ENCODE measurements around the gene SLC25A14. TPM values are rescaled to one million over a fixed set of nuclear protein-coding genes. Genes with fewer than 3 reads are reported as not detected.

The SLC25A14 gene
- total RNA-seq, 4 donors from 2014 or later = 7.8 to 12.9 (median 8.4) TPM

DNA sequence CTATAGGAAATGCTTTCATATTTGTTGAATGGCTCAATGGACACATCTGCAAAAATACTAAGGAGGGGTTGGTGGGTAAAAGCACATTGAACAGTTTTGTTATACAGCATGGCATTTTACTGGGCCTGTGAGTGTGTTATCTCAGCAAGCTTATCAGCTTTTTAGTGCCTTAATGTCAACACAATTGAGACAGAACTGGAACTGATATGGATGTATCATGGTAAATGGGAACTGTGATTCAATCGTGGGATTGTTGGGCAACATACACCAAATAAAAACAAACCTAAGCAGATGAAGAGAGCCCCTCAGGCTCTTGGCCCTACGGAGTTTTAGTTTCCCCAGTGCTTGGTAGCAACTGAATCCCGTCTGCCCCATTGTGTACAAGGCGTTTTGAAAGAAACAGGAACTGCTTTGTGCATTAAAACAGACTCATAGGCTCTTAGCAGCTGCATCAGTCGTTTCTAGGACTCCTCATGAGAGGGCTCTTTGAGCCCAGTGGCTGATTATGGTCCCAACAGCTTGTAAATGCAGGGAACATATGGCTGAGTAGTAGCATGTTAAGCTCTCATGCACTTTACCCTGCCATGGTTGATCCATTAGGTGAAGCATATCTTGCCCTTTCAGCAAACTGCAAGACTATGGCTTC lies 38.4 kb downstream of the SLC25A14 start:
- H3K4me3 ChIP-seq = no peak overlapping the region
- no peak overlapping the region for H3K27ac ChIP-seq
- H3K27me3 ChIP-seq = no peaks in the 10 kb centered on the region
- 0 to 46% methylated on average over 1 to 4 of the region's 5 CpGs for WGBS, 2 donors (ENCODE audit: low coverage in 1 of 2)
- no peaks in the 10 kb centered on the region for H3K36me3 ChIP-seq
- H3K9me3 ChIP-seq = no peaks in the 10 kb centered on the region
- no peaks in the 10 kb centered on the region for H3K4me1 ChIP-seq
- TF ChIP-seq, protein P1, sequence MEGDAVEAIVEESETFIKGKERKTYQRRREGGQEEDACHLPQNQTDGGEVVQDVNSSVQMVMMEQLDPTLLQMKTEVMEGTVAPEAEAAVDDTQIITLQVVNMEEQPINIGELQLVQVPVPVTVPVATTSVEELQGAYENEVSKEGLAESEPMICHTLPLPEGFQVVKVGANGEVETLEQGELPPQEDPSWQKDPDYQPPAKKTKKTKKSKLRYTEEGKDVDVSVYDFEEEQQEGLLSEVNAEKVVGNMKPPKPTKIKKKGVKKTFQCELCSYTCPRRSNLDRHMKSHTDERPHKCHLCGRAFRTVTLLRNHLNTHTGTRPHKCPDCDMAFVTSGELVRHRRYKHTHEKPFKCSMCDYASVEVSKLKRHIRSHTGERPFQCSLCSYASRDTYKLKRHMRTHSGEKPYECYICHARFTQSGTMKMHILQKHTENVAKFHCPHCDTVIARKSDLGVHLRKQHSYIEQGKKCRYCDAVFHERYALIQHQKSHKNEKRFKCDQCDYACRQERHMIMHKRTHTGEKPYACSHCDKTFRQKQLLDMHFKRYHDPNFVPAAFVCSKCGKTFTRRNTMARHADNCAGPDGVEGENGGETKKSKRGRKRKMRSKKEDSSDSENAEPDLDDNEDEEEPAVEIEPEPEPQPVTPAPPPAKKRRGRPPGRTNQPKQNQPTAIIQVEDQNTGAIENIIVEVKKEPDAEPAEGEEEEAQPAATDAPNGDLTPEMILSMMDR (IDR thresholded peaks at IDR 0.05) = no peak
- TF ChIP-seq POLR2A (IDR thresholded peaks at IDR 0.05) (no peak), EP300 (IDR thresholded peaks at IDR 0.05) (no peak), POLR2AphosphoS5 (IDR thresholded peaks at IDR 0.05) (no peak)
- no peak for ATAC-seq

- H3K36me3 ChIP-seq = no peaks in the 10 kb centered on the region
- WGBS, 2 donors (ENCODE audit: low coverage in 1 of 2) = 70 to 86% methylated on average over 3 to 4 of the region's 4 CpGs
- TF ChIP-seq, protein P1 (IDR thresholded peaks at IDR 0.05) = no peak
- TF ChIP-seq EP300 (IDR thresholded peaks at IDR 0.05) (no peak), POLR2AphosphoS5 (IDR thresholded peaks at IDR 0.05) (no peak), POLR2A (IDR thresholded peaks at IDR 0.05) (no peak)
- no peak for ATAC-seq
- no peak within 1 kb of the TSS for H3K27ac ChIP-seq
- no peaks in the 10 kb centered on the region for H3K9me3 ChIP-seq
- no peaks in the 10 kb centered on the region for H3K4me1 ChIP-seq
- no peaks in the 10 kb centered on the region for H3K27me3 ChIP-seq
- H3K4me3 ChIP-seq = no peak within 1 kb of the TSS
These were observed 45.8 kb downstream of the SLC25A14 start, which contains the start of gene GPR119 for GRCh38 chrX:130385520-130385919. GPR119 (minus strand) TSS chrX:130385674; CDS start chrX:130385447, 227 bp downstream.

- Histone ChIP-seq H3K36me3 (no peaks in the 10 kb centered on the region), H3K27me3 (no peaks in the 10 kb centered on the region), H3K4me1 (no peaks in the 10 kb centered on the region), H3K9me3 (no peaks in the 10 kb centered on the region), H3K4me3 (no peak overlapping the region), H3K27ac (no peak overlapping the region)
- TF ChIP-seq POLR2AphosphoS5 (IDR thresholded peaks at IDR 0.05) = no peak
- TF ChIP-seq POLR2A (IDR thresholded peaks at IDR 0.05) = no peak
- TF ChIP-seq, protein P1 (IDR thresholded peaks at IDR 0.05) = no peak
- TF ChIP-seq EP300 (IDR thresholded peaks at IDR 0.05) = no peak
- no peak for ATAC-seq
- 32 to 68% methylated on average over 2 to 3 of the region's 5 CpGs for WGBS, 2 donors (ENCODE audit: low coverage in 1 of 2)
These were observed 46.7 kb downstream of the SLC25A14 start for GRCh38 chrX:130386408-130386808.

DNA sequence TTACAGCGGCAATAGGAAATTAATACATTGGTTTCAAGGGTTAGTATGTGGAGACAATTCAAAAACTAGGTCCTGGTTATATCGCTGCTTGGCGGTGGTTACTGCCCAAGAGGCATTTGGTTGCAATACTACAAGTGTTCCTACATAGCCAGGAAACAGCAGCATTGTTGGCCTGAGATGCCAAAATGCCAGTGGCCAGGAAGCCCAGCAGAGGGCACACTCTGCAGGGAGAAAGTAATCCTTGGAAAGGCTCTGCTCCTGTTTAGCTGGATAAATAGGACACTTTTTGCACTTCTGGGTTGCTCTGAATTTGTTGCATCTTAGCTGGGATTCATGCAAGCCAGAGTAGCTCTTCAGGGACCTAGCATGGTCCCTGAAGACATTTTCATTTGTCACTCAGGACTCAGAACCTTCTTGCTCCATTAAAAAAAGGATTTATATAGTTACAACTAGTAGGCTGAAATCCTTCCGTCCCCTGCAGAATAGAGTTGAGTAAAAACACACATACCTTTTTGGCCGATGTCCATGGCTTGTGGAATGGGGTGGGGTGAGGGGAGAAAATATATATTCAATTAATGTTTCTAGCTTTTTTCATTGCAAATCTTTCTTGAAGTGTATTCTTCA lies 53.8 kb downstream of the SLC25A14 start:
- 33 to 35% methylated on average over 1 to 5 of the region's 5 CpGs for WGBS, 2 donors (ENCODE audit: low coverage in 1 of 2)
- TF ChIP-seq POLR2A (IDR thresholded peaks at IDR 0.05) = no peak
- TF ChIP-seq POLR2AphosphoS5 (IDR thresholded peaks at IDR 0.05) = no peak
- TF ChIP-seq, protein P1 (IDR thresholded peaks at IDR 0.05) = peak; percentile 28 to 63 (median 42)
- TF ChIP-seq EP300 (IDR thresholded peaks at IDR 0.05) = no peak
- H3K4me1 ChIP-seq = no peaks in the 10 kb centered on the region
- no peaks in the 10 kb centered on the region for H3K36me3 ChIP-seq
- no peak overlapping the region for H3K27ac ChIP-seq
- no peaks in the 10 kb centered on the region for H3K27me3 ChIP-seq
- no peak for ATAC-seq
- no peak overlapping the region for H3K4me3 ChIP-seq
- H3K9me3 ChIP-seq = no peaks in the 10 kb centered on the region

- no peaks in the 10 kb centered on the region for H3K4me1 ChIP-seq
- H3K9me3 ChIP-seq = no peaks in the 10 kb centered on the region
- H3K27ac ChIP-seq = no peak overlapping the region
- no peaks in the 10 kb centered on the region for H3K36me3 ChIP-seq
- H3K4me3 ChIP-seq = no peak overlapping the region
- ATAC-seq = no peak
- TF ChIP-seq POLR2AphosphoS5 (IDR thresholded peaks at IDR 0.05) (no peak), EP300 (IDR thresholded peaks at IDR 0.05) (no peak), POLR2A (IDR thresholded peaks at IDR 0.05) (no peak)
- TF ChIP-seq, protein P1 (IDR thresholded peaks at IDR 0.05) = no peak
- H3K27me3 ChIP-seq = no peaks in the 10 kb centered on the region
- 29 to 43% methylated on average over 3 to 6 of the region's 7 CpGs for WGBS, 2 donors (ENCODE audit: low coverage in 1 of 2)
These were observed 55.6 kb downstream of the SLC25A14 start for GRCh38 chrX:130395341-130395740.

Data from gastroesophageal sphincter (tissue), 4 donors.